Hepatocyte (in vitro differentiated cells): Measurements from ENCODE around the gene P2RY2.

Experiments used
- EZH2 ChIP-seq: fragments of 200-600 bp; sonication (generic); IDR thresholded peaks from 2 replicates; pipeline ENCODE4 v1.6.1; 2016; ENCODE audit warnings: antibody characterized with exemption, mild to moderate bottlenecking, borderline replicate concordance
- TF ChIP-seq, protein P1 (sequence below): fragments of 200-600 bp; sonication (generic); IDR thresholded peaks from 2 replicates; pipeline ENCODE4 v1.5.1; 2016; ENCODE audit warnings: antibody characterized with exemption, mild to moderate bottlenecking; ENCODE audit not compliant: poor library complexity

DNA sequence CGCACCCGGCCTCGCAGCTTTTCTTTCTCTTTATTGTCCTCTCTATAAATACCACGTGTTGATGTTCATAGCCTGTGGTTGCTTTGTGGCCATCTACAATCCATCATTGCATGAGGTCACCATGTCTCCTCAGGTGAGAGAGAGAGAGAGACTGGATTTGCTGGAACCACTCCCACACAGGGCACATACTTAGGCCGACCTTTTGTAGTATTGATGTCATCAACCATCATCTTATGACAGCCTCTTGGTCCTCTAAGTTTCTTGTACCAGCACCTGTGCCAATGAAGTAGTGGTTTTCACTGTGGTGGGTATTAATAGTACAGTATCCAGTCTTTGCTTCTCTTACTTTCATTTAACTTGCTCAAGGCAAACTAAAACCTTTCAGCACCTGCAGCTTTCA, 31.2 kb downstream of the P2RY2 start:
- TF ChIP-seq, protein P1, sequence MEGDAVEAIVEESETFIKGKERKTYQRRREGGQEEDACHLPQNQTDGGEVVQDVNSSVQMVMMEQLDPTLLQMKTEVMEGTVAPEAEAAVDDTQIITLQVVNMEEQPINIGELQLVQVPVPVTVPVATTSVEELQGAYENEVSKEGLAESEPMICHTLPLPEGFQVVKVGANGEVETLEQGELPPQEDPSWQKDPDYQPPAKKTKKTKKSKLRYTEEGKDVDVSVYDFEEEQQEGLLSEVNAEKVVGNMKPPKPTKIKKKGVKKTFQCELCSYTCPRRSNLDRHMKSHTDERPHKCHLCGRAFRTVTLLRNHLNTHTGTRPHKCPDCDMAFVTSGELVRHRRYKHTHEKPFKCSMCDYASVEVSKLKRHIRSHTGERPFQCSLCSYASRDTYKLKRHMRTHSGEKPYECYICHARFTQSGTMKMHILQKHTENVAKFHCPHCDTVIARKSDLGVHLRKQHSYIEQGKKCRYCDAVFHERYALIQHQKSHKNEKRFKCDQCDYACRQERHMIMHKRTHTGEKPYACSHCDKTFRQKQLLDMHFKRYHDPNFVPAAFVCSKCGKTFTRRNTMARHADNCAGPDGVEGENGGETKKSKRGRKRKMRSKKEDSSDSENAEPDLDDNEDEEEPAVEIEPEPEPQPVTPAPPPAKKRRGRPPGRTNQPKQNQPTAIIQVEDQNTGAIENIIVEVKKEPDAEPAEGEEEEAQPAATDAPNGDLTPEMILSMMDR = no peak
- no peak for TF ChIP-seq EZH2
